ENCODE data around the gene FOLR3.
"Not testable (repeated sequence)": the region's sequence is repeated elsewhere in the genome, so short reads cannot be mapped to it uniquely, and the experiment has no call there.

- TF ChIP-seq CTCF, POLR2AphosphoS5 (IDR thresholded peaks at IDR 0.05): not testable (repeated sequence)
These were observed 18.3 kb downstream of the FOLR3 start for GRCh38 chr11:72153874-72154273.
